Large intestine (tissue), 3 donors: ENCODE measurements around the gene ABHD12B. TPM values are rescaled to one million over a fixed set of nuclear protein-coding genes. Genes with fewer than 3 reads are reported as not detected.

ENCODE experiments used
- DNase-seq, 2 donors: peaks; one replicate each; pipeline versions ENCODE4 v3.0.0 to v3.0.0-alpha.2; 2013
- H3K27ac ChIP-seq: one replicate; pipeline ENCODE4 v1.5.1; 2013; ENCODE audit warnings: low read length
- H3K27me3 ChIP-seq: 2 replicates; pipeline ENCODE4 v1.6.1; 2013; ENCODE audit warnings: low read length; ENCODE audit not compliant: control insufficient read depth, insufficient read depth
- H3K36me3 ChIP-seq: 2 replicates; pipeline ENCODE4 v1.6.1; 2013; ENCODE audit warnings: low read length; ENCODE audit not compliant: control insufficient read depth, insufficient read depth
- H3K4me1 ChIP-seq: one replicate; pipeline ENCODE4 v1.6.1; 2013; ENCODE audit warnings: low read length; ENCODE audit not compliant: control insufficient read depth, insufficient read depth
- H3K4me3 ChIP-seq: one replicate; pipeline ENCODE4 v1.5.1; 2013; ENCODE audit warnings: low read length
- H3K9me3 ChIP-seq: one replicate; pipeline ENCODE4 v1.6.1; 2013; ENCODE audit warnings: mild to moderate bottlenecking, low read depth, low read length, moderate library complexity; ENCODE audit not compliant: control insufficient read depth
- WGBS: methylation state at CpG from one replicate; pipeline ENCODE4 v1.1.5; 2013; ENCODE audit warnings: low lambda C conversion rate; ENCODE audit not compliant: insufficient coverage; 5-methylcytosine and 5-hydroxymethylcytosine counted together
- polyA plus RNA-seq: library from polyadenylated mRNA; unstranded; fragments of 120-200 nt; gene quantifications from one replicate; pipeline ENCODE4 v1.2.1, GENCODE V29; 2013

ABHD12B gene
- polyA plus RNA-seq, 1 donor: 0.52 TPM

- Histone ChIP-seq H3K9me3 (no peaks in the 10 kb centered on the region), H3K4me1 (no peaks in the 10 kb centered on the region), H3K27me3 (peaks cover 16% of the 10 kb centered on the region), H3K27ac (no peak overlapping the region), H3K36me3 (no peaks in the 10 kb centered on the region), H3K4me3 (no peak overlapping the region)
- no peak for DNase-seq
- no CpG with 5 or more reads among the region's 5 CpGs for WGBS
Measured at GRCh38 chr14:50946234-50946935, 74.5 kb downstream of the ABHD12B start.

DNA sequence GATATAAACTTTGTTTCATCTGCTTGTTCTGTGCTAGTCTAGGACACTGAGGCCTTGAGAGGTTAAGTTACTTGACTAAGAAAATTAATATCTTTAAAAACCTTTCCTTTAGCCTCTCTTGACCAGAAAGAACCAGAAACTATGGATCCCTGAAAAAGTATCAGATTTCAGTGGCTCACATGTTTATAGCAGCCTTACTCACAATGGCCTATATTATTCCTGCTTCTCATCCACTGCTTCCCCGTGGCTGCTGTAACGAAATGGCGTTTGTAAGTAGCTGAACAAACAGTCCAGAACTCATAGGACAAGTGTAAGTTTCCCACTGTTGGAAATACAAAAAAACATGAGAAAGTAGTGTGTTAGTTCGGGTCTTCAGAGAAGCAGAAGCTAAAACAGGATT is 75.6 kb downstream of the ABHD12B start:
- H3K36me3 ChIP-seq: no peaks in the 10 kb centered on the region
- no peak for DNase-seq
- H3K4me3 ChIP-seq: no peak overlapping the region
- H3K27me3 ChIP-seq: peaks cover 15% of the 10 kb centered on the region
- no peaks in the 10 kb centered on the region for H3K4me1 ChIP-seq
- no peak overlapping the region for H3K27ac ChIP-seq
- no peaks in the 10 kb centered on the region for H3K9me3 ChIP-seq
- 62% methylated on average over 4 of the region's 4 CpGs for WGBS

GRCh38 chr14:50948205-50948604 is 76.4 kb downstream of the ABHD12B start:
- H3K4me1 ChIP-seq: no peaks in the 10 kb centered on the region
- no peaks in the 10 kb centered on the region for H3K9me3 ChIP-seq
- 100% methylated on average over 1 of the region's 2 CpGs for WGBS
- H3K36me3 ChIP-seq: no peaks in the 10 kb centered on the region
- no peak for DNase-seq
- H3K4me3 ChIP-seq: no peak overlapping the region
- peaks cover 12% of the 10 kb centered on the region for H3K27me3 ChIP-seq
- no peak overlapping the region for H3K27ac ChIP-seq

DNA sequence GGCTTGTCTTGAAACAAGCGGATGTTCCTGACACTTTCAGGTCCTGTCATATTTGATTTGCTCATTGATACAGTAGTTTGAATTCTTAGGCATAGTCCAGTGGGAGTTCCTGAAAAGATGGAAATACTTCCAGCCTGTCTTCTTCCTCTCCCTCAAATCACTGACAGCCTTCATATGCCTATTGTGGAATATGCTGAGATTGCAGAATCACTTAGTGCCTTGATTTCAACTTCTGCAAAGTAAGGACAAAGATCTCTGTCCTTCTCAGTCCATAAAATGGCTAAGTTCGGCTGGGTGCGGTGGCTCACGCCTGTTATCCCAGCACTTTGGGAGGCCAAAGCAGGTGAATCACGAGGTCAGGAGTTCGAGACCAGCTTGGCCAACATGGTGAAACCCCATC is 79.2 kb downstream of the ABHD12B start:
- Histone ChIP-seq H3K27me3 (no peaks in the 10 kb centered on the region), H3K27ac (no peak overlapping the region), H3K4me1 (peaks cover 3% of the 10 kb centered on the region), H3K9me3 (no peaks in the 10 kb centered on the region), H3K36me3 (no peaks in the 10 kb centered on the region), H3K4me3 (no peak overlapping the region)
- DNase-seq: no peak
- no CpG with 5 or more reads among the region's 6 CpGs for WGBS

- Histone ChIP-seq H3K4me1 (peaks cover 3% of the 10 kb centered on the region), H3K36me3 (no peaks in the 10 kb centered on the region), H3K27ac (no peak overlapping the region), H3K27me3 (no peaks in the 10 kb centered on the region), H3K9me3 (peaks cover 4% of the 10 kb centered on the region), H3K4me3 (no peak overlapping the region)
- no peak for DNase-seq
- no CpG with 5 or more reads among the region's 1 CpG for WGBS
Measured at GRCh38 chr14:50953502-50953901, 81.6 kb downstream of the ABHD12B start.

Other genes starting within 250 kb of the ABHD12B start
- gene SAV1, start 203.7 kb upstream of the ABHD12B start, polyA plus RNA-seq: 18.8 TPM
- gene NIN, start 40.9 kb upstream of the ABHD12B start, polyA plus RNA-seq: 8.2 TPM
- gene PYGL, start 72.4 kb downstream of the ABHD12B start, polyA plus RNA-seq: 8.0 TPM
- 2.7 TPM for gene TRIM9, start 223.1 kb downstream of the ABHD12B start, polyA plus RNA-seq